Stimulated activated CD4-positive, alpha-beta T cell treated with anti-CD3 and anti-CD28 coated beads, Interleukin-12 subunit alpha, Interleukin-12 subunit beta, amount 100 ng/mL, for 4 hours (primary cell): ENCODE results near the gene CYP26C1.

ENCODE experiments used
- DNase-seq: peaks from one replicate; pipeline ENCODE4 v3.0.0-alpha.2; 2020

CYP26C1 gene

DNA sequence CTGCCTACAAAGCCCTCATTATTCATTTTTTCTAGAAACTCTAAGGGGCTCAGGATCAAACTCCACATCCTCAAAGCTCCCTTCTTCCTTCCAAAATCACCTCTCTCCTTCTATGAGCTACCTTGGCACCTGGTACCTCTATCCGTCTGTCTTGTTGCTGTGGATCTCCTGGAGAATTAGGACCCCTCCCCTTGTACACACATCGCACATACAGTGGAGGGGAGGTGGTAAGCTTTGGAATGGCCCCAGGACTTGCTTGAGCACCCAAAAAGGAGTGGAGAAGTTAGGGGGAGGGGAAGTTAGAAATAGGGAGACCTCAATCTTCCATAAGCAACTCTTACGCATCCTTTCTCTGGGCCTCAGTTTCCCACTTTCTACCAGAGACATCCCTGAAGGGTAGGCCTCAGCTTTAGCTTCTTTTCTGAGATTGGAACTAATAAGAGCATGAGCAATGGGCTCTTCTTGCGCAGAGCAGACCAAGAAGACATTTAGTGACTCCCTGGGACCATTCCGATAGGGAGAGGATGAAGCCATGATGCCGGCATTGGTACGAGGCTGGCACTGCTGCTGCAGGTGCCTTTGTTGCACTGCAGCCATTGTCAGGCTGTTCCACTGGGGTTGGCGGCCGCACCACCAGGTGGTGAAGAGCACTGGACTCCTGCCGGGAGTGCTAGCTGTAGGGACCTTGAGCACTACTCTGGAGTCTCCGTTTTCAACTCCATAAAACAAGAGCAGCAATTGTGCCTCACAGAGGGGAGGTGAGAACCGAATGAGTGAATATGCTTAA, 4.5 kb downstream of the CYP26C1 start:
- no peak for DNase-seq

DNA sequence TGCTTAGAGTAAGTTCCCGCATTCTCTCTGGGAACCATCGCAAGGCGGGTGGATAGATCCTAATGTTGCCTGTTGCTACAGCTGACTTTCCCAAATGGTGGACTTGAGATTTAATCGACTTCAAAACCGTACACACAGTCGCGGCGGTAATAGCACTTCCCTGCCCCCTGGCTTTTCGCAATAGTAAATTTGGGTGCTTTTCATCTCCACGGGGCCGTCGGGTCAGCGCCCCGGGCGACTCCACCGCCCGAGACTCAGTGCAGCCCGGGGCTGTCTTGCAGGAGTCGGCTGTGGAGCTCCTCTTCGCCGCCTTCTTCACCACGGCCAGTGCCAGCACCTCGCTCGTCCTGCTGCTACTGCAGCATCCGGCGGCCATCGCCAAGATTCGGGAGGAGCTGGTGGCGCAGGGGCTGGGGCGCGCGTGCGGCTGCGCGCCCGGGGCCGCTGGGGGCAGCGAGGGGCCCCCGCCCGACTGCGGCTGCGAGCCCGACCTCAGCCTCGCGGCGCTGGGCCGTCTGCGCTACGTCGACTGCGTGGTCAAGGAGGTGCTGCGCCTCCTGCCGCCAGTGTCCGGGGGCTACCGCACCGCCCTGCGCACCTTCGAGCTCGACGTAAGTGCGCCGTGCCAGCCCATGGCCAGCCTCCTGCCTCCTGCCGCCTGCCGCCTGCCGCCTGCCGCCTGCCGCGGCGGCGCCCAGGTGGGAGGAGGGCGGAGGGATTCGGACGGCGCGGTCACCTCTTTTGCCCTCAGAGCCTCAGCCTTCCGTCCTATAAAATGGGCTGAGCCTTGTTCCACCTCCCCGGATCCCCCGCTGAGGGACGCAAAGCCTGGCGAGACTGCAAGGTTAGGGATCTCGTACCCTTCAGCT, 5.3 kb downstream of the CYP26C1 start:
- no peak for DNase-seq

DNA sequence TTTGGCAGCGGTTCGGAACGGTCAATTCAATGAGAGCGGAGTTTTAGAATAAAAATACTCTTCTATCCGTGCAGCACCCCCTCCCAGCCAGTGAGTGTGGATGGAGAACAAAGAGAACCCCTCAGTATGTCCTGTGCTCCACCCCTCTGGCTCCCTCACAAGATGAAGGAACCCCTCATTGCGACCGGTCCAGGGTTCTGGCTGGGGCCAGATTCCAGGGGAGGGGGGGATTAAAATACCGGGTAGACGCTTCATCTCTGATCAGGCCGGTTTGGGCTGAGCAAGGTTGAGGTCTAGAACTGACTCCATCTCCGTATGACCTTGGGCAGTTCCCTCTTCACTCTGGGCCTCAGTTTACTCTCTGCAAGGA, 5.9 kb downstream of the CYP26C1 start:
- no peak for DNase-seq

DNA sequence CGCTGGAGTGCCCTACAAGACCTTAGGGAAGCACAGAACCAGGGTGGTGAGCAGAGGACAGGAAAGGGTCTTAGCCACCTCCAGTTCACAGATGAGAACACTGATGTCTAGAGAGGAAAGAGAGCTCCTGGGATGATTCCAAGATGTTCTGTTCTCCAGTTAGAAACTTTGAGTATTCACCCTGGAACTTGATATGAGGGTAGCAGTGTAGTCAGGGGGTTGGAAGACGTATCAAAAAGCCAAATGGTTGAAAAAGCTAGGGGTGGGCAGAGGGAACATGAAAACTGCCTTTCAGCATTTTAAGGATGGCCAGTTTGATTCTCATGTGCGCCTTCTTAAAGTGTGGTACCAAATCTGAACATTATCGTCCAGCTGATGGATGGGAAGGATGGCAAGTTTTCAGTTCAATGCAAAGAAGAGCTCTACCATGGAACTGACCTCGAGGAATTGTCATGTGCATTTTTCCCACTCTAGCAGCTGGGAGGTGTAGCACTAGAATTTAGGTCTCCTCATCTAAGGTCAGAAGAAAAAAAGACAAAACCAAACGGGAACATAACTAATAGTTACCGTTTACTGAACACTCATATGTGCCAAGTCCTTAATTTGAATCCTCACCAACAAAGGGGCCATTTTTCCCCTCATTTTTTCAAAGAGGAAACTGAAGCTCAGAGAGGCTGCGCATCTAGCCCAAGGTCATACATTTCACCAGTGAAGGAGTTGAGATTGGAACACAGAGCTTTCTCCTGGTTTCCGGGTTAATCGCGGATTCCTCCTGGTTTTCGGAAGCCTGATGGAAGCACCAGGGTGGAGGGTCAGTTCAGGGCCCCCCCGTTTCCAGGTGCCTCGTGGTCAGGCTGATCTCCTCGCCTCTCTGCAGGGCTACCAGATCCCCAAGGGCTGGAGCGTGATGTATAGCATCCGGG, 7.1 kb downstream of the CYP26C1 start:
- DNase-seq: no peak

DNA sequence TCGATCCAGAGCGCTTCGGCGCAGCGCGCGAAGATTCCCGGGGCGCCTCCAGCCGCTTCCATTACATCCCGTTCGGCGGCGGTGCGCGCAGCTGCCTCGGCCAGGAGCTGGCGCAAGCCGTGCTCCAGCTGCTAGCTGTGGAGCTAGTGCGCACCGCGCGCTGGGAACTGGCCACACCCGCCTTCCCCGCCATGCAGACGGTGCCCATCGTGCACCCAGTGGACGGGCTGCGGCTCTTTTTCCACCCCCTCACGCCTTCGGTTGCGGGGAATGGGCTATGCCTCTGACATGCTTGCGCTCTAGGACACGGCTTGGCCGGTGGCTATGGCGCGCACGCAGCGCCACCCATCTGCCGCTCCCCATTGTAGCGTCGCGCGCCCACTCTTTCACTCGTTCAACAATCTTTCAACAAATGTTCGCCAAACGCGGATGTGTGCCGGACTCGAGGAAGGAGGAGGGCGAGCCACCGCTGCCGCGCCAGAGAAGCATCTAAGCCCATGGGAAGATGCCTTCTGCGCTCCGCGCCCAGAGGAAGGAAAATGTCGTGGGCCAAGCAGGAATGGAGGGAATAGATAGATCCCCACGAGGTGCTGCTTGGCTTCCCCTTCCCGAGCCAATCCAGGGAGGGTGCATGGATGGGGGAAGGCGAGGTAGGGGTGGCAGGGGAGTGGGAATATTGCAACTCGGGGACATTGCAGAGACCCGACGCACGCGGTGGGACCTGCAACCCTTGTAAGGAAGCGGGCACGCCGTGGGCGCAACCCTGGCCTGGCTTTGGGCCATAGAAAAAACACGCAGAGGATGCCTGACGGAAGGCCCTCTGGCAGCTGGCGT, 8.0 kb downstream of the CYP26C1 start:
- DNase-seq: no peak

DNA sequence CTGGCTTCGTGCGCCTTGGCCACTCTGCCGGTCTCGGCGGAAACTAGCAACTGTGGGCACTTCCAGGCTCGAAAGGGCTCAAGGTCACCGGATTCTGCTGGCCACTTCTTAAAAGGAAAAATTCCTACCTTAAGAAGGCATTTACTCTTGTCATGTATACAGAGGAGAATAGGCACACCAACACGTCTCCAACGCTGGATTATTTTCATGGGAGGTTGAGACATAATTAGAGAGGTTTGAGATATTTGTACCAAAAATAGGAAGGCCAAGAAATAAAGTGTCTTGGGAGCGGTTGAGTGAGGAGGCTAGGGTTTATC, 8.6 kb downstream of the CYP26C1 start:
- no peak for DNase-seq

DNA sequence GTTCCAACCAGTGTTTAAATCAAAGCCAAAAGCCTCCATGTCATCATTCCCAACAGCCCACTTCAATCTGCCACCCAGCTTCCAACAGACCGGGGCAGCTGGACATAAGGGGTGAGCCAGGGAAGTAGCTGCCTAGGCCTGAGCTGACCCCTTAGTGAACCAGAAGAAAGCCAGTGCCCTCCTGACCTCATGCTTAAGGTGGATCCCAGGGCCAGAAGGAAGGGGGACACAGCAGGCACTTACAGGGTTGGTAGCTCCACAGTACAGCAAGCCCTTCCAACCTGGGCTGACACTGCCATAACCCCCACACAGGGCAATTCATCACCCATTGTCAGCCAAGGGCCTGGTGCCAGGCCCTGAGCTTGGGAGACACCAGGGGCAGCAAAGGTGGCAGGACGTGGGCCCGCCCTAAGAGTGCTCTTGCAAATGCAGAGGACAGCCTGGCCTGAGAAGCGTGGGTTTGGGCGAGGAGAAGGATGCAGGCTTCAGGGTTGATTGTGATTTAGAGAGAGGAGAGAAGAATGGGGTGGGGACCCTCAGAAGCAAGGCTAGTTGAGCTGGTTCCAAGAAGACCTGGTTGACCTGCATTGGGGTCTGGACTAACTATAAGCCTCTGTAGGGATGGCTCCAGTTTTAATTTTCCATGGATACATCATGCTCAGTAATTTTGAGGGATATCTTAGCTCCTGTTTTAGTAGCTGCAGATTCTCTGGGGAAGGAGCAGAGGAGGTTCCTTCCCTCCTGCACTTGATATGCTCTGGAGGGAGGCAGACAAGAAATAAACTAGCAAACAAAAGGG, 10.0 kb downstream of the CYP26C1 start:
- no peak for DNase-seq

DNA sequence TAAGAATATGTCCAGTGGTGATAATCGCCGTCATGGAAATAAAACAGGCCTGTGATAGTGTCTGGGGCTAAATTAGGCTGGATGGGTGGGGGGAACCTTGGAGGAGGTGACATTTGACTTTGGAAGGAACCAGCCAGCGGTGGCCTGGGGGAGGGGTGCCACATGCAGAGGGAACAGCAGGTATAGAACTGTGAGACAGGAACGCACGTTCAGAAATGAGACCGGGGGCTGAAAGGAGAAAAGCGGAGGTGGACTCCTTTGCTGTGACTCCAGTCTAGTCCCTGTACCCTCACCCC, 10.5 kb downstream of the CYP26C1 start:
- no peak for DNase-seq

DNA sequence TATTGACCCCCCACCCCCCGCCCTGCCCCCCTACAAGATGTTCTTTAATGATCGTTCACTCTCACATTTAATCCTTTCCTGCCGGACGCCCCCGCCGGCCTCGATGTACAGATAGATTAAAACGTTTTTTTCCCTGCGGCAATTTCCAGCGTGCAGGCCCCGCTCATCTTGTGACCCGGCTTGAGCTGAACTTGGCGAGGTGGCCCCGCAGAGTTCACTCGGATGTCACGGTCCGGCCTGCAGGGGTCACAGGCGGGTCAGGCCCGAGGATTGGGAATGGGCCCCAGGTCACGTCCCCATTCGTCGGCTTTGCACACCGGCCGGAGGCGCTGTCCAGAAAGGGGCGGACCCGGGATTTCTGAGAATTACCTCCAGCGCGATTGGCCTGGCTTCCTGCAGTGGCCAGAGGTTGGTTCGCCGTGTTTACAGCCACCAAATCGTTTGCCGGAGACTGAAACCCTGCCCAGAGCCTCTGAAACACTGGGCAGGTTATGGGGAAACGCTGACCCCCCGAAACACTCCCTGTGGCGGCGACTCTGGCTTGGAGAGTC, 11.2 kb downstream of the CYP26C1 start:
- DNase-seq: no peak

DNA sequence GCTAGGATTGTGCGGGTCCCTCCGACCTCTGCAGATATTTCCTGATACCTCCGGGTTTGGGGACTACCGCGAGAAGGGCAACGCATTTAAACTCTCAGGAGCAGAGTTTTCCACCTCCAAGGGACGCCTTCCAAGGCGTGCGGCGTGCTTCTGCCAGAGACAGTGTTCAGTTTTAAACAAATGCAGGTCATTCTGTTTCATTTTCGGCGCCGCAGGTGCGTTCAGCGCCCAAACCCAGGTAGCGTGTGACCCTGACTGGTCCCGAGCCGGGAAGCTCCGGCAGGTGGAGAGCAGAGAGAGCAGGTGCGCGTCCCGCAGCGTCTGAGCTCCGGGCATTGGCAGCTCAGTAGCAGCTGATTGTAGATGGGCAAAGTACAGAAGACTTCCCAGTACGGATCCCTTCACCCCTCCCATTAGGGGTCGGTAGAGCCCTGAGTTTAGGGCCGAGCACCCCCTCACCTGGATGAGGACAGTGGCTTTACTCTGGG, 11.7 kb downstream of the CYP26C1 start:
- DNase-seq: no peak

DNA sequence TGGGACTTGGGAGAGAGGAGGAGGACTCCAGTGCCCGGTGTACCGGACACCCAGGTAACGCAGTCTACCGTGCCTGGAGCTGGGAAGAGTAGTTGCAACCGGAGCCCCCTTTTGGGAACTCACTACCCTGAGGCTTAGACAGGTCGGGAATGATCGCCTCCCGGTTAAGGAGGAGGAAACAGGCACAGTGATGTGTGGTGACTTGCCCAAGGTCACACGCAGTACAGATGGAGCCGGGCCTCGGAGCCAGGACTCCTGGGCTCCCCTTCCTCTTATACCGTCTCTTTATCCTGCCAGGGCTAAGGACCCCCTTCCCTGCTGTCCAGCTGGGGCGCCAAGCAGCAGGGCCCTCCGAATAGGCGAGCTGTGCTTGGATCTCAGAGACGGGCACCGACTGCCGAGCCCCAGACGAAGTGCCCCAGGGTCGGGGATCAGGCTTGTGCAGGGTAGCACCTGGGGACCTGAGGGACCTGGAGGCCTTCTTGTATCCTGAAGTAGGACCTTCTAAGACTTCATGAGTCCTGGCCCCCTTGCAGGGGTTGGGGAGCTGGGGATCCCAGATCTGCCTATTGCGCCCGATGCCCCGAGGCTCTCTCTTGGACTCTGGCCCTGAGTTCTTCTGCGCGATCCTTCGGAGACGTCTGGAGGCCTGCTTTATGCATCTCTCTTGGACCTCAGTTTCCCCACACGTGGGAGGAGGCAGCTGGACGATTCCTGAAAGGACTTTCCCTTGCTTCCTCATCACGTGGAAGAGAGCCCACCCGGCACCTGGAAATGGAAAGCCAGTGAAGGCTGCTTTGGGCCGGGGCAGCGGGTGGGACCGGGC, 12.3 kb downstream of the CYP26C1 start:
- no peak for DNase-seq

DNA sequence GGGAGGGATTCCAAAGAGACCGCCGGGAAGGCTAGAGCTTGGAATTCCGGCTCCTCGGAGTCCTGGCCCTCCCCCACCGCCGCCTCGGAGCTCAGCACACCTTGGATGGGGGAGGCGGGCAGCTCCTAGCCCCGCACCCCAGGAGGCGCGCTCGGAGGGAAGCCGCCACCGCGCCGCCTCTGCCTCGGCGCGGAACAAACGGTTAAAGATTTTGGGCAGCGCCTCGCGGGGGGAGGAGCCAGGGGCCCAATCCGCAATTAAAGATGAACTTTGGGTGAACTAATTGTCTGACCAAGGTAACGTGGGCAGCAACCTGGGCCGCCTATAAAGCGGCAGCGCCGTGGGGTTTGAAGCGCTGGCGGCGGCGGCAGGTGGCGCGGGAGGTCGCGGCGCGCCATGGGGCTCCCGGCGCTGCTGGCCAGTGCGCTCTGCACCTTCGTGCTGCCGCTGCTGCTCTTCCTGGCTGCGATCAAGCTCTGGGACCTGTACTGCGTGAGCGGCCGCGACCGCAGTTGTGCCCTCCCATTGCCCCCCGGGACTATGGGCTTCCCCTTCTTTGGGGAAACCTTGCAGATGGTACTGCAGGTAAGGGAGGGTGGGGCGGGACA, 13.0 kb downstream of the CYP26C1 start, which contains the start of gene CYP26A1:
CYP26A1 (plus strand) TSS at position 355 of the 608 bp plus-strand sequence; CDS start at position 397, 42 bp downstream.
- no peak for DNase-seq

DNA sequence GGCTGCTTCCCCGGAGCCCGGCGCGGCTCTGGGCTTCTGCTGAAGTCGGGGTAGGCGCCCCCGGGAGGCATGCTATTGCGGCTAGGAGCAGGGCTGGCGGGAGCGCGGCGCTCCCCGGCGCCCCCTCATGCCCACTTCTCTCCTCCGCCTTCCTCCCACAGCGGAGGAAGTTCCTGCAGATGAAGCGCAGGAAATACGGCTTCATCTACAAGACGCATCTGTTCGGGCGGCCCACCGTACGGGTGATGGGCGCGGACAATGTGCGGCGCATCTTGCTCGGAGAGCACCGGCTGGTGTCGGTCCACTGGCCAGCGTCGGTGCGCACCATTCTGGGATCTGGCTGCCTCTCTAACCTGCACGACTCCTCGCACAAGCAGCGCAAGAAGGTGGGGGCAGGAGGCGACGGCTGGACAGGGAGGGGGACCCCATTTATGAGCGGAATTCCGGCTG, 13.6 kb downstream of the CYP26C1 start:
- DNase-seq: no peak

DNA sequence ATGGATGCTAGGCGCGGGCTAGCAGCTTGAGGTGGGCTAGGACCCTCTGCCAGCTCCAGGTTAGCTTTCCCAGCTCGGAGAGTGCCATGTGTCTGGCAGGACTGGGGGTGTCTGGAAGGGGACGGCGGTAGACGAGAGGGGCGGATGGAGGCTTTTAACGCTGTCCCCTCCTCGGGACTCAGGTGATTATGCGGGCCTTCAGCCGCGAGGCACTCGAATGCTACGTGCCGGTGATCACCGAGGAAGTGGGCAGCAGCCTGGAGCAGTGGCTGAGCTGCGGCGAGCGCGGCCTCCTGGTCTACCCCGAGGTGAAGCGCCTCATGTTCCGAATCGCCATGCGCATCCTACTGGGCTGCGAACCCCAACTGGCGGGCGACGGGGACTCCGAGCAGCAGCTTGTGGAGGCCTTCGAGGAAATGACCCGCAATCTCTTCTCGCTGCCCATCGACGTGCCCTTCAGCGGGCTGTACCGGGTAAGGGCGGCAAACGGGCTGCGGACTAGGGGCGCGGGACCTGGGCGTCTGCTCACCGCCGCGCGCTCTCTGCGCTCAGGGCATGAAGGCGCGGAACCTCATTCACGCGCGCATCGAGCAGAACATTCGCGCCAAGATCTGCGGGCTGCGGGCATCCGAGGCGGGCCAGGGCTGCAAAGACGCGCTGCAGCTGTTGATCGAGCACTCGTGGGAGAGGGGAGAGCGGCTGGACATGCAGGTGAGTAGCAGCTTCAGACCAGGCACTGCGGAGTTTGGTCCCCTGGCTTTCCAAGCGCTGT, 14.2 kb downstream of the CYP26C1 start:
- no peak for DNase-seq

DNA sequence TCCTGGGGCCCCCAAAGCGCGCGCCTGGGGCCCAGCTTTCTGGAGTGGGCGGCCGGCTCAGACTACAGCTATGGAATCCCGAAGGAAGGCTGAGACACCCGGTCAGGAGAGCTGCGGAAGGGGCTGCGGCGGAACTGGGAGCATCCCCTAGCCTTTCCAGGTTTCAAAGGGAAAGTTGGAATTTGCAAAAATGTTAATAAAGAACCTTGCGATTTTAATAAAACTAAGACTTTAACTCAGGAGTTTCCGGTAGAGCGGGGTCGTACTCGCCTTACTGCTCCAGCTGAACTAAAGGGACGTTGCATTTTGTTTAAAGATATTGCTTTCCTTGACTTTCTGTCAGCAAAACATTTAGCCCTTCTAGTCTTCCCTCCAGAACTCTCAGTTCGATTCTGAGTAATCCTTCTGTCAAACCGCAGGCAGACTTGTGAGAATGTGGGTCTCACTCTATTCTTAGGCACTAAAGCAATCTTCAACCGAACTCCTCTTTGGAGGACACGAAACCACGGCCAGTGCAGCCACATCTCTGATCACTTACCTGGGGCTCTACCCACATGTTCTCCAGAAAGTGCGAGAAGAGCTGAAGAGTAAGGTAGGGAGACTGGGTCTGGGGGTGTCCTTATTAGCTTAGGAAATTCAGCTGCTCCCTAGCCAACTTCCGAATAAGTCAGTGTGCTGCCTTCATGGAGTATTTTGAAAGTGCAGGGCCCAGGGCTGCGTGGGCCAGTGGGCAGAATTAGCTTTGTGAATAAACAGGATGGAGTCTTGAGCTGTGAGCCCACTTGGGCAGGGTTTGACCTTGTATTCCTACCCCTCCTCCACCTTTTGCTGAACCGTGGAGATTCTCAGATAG, 15.0 kb downstream of the CYP26C1 start:
- DNase-seq: no peak

DNA sequence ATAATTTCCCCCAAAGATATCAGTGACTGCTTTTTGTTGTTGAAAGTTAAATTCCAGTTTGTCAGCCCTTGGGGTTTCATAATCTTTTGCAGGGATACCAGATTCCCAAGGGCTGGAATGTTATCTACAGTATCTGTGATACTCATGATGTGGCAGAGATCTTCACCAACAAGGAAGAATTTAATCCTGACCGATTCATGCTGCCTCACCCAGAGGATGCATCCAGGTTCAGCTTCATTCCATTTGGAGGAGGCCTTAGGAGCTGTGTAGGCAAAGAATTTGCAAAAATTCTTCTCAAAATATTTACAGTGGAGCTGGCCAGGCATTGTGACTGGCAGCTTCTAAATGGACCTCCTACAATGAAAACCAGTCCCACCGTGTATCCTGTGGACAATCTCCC, 16.3 kb downstream of the CYP26C1 start:
- DNase-seq: no peak

DNA sequence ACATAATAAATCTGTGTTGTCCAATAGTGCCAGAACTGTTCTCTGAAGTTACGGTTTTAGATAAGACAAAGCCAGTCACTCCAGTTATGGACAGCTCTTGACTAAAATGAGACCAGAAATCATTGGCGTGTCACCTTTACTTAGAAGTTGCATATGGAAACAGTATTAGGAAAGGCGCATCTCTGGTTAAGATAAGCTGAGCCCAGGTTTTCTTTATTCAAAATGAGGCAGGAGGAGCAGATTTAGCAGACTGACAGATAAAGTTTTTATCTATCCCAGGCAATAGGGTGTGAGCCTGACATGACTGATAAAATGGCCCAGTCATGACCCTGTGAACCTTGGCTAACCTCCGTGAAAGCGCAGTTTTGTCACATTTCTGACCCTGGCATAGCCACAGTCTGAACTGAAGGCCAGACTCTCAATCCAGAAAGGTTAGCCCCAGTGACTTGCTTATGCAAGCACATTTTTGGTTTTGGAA, 17.3 kb downstream of the CYP26C1 start:
- no peak for DNase-seq
